Superior temporal gyrus (tissue), 1 donor: ENCODE results near the gene C11orf52.
"Not testable (repeated sequence)": the region's sequence is repeated elsewhere in the genome, so short reads cannot be mapped to it uniquely, and the experiment has no call there.

ENCODE experiments used
- DNase-seq: peaks from one replicate; pipeline ENCODE4 v3.0.0-alpha.2; 2016; ENCODE audit errors: extremely low spot score

C11orf52 gene

GRCh38 chr11:111918390-111919256, at the start of gene C11orf52:
Gene C11orf52 (plus strand): TSS chr11:111918913. CDS start chr11:111918973, 60 bp downstream.
- DNase-seq, result no peak

- DNase-seq, result no peak
These were observed 48.6 kb upstream of the C11orf52 start for GRCh38 chr11:111870113-111870512.

- no peak for DNase-seq
These were observed 48.2 kb upstream of the C11orf52 start for GRCh38 chr11:111870522-111870885.

GRCh38 chr11:111870886-111871692, 47.6 kb upstream of the C11orf52 start, which contains the start of gene ALG9:
Gene ALG9 (minus strand): TSS chr11:111871581. CDS start chr11:111871482, 99 bp downstream.
- peak; percentile 85 for DNase-seq

- DNase-seq, result peak; percentile 70
These were observed 47.0 kb upstream of the C11orf52 start for GRCh38 chr11:111871693-111872161.

- no peak for DNase-seq
These were observed 40.3 kb upstream of the C11orf52 start for GRCh38 chr11:111878385-111878848.

GRCh38 chr11:111878849-111879636, 39.7 kb upstream of the C11orf52 start, which contains the start of the genes CFAP68 and FDXACB1:
Gene CFAP68 (plus strand): TSS chr11:111879541. CDS start chr11:111879561, 20 bp downstream.
Gene FDXACB1 (minus strand): TSS chr11:111879165. CDS start chr11:111879132, 33 bp downstream.
- peak; percentile 99 for DNase-seq

- no peak for DNase-seq
These were observed 39.1 kb upstream of the C11orf52 start for GRCh38 chr11:111879637-111879960.

- DNase-seq, result peak; percentile 66
These were observed 36.5 kb upstream of the C11orf52 start for GRCh38 chr11:111882202-111882601.

- DNase-seq, result not testable (repeated sequence)
These were observed 33.7 kb upstream of the C11orf52 start for GRCh38 chr11:111885053-111885452.

GRCh38 chr11:111886032-111886431, 32.7 kb upstream of the C11orf52 start:
- no peak for DNase-seq

- DNase-seq, result no peak
These were observed 31.9 kb upstream of the C11orf52 start for GRCh38 chr11:111886844-111887243.

- no peak for DNase-seq
These were observed 13.3 kb upstream of the C11orf52 start for GRCh38 chr11:111905411-111905810.

GRCh38 chr11:111906680-111907079, 12.0 kb upstream of the C11orf52 start:
- DNase-seq, result no peak

- DNase-seq, result no peak
These were observed 9.9 kb upstream of the C11orf52 start for GRCh38 chr11:111908639-111909305.

GRCh38 chr11:111909378-111909777, 9.3 kb upstream of the C11orf52 start:
- no peak for DNase-seq

GRCh38 chr11:111910676-111911562, 7.8 kb upstream of the C11orf52 start:
- peak; percentile 97 for DNase-seq

- DNase-seq, result peak; percentile 96
These were observed 6.9 kb upstream of the C11orf52 start, which contains the start of gene CRYAB for GRCh38 chr11:111911563-111912401. Gene CRYAB (minus strand): TSS chr11:111911770. CDS start chr11:111911724, 46 bp downstream.

- DNase-seq, result no peak
These were observed 6.2 kb upstream of the C11orf52 start, which contains the start of gene HSPB2 for GRCh38 chr11:111912535-111912934. Gene HSPB2 (plus strand): TSS chr11:111912734. CDS start chr11:111912830, 96 bp downstream.
